Stimulated activated effector memory CD8-positive, alpha-beta T cell treated with anti-CD3 and anti-CD28 coated beads, Interleukin-12 subunit alpha, Interleukin-12 subunit beta, amount 100 ng/mL, for 72 hours (primary cell): ENCODE results near the gene HS3ST1.

ENCODE experiments used
- ATAC-seq: fragments of 150-1000 bp; cut with Tn5 transposase; 2 replicates; pipeline ENCODE4 v1.10.0; 2021
- DNase-seq, 2 donors: peaks; one replicate each; pipeline ENCODE4 v3.0.0; 2021 to 2022; ENCODE audit warnings: low spot score in 2 of 2
- H3K27ac Mint-ChIP-seq: one replicate; pipeline ENCODE4 v1.8.0; 2022; ENCODE audit warnings: mild to moderate bottlenecking, mixed read lengths
- H3K36me3 Mint-ChIP-seq: one replicate; pipeline ENCODE4 v1.8.0; 2022; ENCODE audit warnings: mild to moderate bottlenecking, mixed read lengths
- H3K4me1 Mint-ChIP-seq: one replicate; pipeline ENCODE4 v1.8.0; 2022; ENCODE audit warnings: mixed read lengths
- H3K4me3 Mint-ChIP-seq: one replicate; pipeline ENCODE4 v1.8.0; 2022; ENCODE audit warnings: mild to moderate bottlenecking, mixed read lengths
- H3K9me3 Mint-ChIP-seq: one replicate; pipeline ENCODE4 v1.8.0; 2022; ENCODE audit warnings: mixed read lengths

The HS3ST1 gene

DNA sequence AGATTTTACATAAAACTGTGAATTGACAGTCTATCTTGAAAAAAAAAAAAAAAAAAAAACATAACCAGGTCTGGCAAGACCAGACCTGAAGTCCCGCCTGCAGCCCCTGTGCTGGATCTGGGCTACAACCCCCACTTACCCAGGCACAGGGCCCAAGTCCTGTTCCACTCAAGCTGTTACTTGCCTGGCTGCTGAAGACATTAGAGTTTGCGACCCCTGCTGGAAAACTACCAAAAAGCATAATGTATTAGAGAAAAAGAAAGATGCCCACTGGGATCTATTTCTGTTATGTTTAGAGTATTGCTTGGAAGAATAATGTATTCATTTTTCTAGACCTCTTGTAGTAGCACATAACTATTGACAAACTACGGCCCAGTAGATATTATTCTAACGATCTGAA lies 4.7 kb downstream of the HS3ST1 start:
- H3K9me3 Mint-ChIP-seq = no peaks in the 10 kb centered on the region

DNA sequence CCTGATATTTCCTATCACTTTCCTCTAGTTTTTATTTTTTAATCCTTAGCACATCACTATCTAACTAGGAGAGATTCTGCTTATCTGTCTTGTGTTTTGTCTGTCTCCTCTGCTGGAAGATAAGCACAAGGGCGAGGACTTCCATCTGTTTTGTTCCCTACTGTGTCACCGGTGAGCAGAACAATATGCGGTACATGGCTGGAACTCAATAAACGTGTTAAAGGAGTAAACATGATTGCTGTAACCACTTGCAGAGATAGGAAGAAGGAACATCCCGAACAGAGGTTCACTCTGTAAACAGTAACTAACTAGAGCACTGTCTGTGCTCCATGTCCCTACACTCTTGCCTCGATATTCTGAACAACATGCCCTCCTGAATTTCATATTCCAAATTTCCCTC lies 5.2 kb downstream of the HS3ST1 start:
- no peak for DNase-seq
- Mint-ChIP-seq H3K27ac (no peak overlapping the region), H3K9me3 (no peaks in the 10 kb centered on the region), H3K36me3 (no peaks in the 10 kb centered on the region), H3K4me3 (no peak overlapping the region), H3K4me1 (peaks cover 14% of the 10 kb centered on the region)
- no peak for ATAC-seq

More for the DNA sequence above, 4.7 kb downstream of the HS3ST1 start:
- DNase-seq (no peak), ATAC-seq (no peak)
- peaks cover 14% of the 10 kb centered on the region for H3K4me1 Mint-ChIP-seq
- H3K4me3 Mint-ChIP-seq = no peak overlapping the region
- H3K36me3 Mint-ChIP-seq = no peaks in the 10 kb centered on the region
- no peak overlapping the region for H3K27ac Mint-ChIP-seq

DNA sequence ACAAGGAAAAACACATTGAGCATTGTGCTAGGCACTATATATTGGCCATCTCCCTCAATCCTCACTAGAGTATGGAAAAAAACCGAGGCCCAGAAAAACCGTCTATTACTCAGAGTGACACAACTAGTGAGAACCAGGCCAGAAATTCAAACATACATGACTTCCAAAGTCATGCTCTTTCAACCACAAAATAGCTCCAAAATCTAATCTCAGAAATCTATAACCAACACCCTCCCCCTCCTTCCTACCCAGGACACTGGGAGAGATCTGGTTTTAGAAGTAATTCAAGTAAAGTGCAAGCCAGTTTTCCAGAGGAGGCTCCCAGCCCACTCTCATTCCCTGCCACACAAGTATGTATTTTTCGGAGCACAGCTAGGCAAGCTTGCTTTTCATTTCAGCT lies 7.6 kb downstream of the HS3ST1 start:
- H3K4me1 Mint-ChIP-seq = no peaks in the 10 kb centered on the region
- H3K36me3 Mint-ChIP-seq = no peaks in the 10 kb centered on the region
- H3K4me3 Mint-ChIP-seq = no peak overlapping the region
- DNase-seq = no peak
- H3K27ac Mint-ChIP-seq = no peak overlapping the region
- ATAC-seq = no peak
- no peaks in the 10 kb centered on the region for H3K9me3 Mint-ChIP-seq

DNA sequence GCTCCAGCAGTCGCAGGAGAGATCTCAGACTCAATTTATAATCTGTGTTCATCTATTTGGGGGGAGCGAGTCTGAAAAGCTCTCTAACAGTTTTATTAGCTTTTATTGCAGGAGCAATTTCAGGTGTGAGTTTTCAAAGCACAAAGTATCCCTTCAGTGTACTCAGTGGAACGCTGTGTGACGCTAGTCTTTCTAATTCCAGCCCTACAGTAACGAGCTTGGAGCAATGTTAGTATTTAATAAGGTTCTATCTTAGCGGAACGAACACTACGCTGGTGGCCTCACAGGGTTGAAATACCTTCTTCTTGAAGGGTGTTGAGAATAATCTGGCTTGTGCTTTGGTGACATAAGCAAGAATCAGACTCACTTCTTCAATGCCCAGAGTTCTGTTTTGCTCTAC lies 8.4 kb downstream of the HS3ST1 start:
- DNase-seq = no peak
- no peaks in the 10 kb centered on the region for H3K4me1 Mint-ChIP-seq
- no peak overlapping the region for H3K4me3 Mint-ChIP-seq
- H3K36me3 Mint-ChIP-seq = no peaks in the 10 kb centered on the region
- no peak for ATAC-seq
- H3K27ac Mint-ChIP-seq = no peak overlapping the region
- H3K9me3 Mint-ChIP-seq = no peaks in the 10 kb centered on the region

DNA sequence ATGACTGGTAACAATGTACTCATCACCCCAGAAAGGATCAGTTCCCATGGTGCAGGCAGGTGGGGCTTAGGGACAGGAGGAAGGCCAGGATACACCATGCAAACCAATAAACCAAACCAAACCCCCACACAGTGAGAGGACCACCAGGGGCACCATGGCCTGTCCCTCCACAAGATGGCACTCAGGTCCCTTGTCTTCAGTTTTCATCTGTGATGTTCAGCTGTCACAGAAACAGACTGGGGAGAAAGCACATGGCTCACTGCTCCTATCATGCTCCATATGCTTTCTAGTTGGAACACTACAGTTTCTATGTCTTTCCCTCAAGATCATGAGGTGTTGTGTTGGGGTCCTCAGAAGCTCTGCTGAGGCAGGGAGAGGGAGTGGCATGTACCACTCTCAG lies 10.1 kb downstream of the HS3ST1 start:
- ATAC-seq (peak; percentile 41), DNase-seq (no peak)
- H3K4me3 Mint-ChIP-seq = no peak overlapping the region
- H3K27ac Mint-ChIP-seq = no peak overlapping the region
- no peaks in the 10 kb centered on the region for H3K4me1 Mint-ChIP-seq
- H3K9me3 Mint-ChIP-seq = no peaks in the 10 kb centered on the region
- H3K36me3 Mint-ChIP-seq = no peaks in the 10 kb centered on the region

DNA sequence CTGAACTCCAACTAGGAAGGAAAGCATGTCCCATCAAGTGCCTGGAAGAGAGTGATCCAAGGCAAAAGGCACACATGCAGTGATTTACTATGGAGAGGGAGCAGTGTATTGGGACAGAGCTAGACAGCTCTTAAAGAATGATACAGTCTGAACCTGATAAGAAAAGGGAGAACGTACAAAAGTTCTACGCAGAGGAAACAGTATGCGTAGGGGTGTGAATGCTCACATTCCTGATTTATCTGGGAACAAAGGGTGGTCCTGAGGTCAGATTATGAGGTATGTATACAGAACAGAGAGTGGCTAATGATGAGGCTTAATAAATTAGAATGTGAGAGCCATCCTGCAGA lies 12.0 kb downstream of the HS3ST1 start:
- H3K4me3 Mint-ChIP-seq = no peak overlapping the region
- no peaks in the 10 kb centered on the region for H3K4me1 Mint-ChIP-seq
- ATAC-seq = no peak
- no peak for DNase-seq
- H3K36me3 Mint-ChIP-seq = no peaks in the 10 kb centered on the region
- H3K27ac Mint-ChIP-seq = no peak overlapping the region
- H3K9me3 Mint-ChIP-seq = no peaks in the 10 kb centered on the region

DNA sequence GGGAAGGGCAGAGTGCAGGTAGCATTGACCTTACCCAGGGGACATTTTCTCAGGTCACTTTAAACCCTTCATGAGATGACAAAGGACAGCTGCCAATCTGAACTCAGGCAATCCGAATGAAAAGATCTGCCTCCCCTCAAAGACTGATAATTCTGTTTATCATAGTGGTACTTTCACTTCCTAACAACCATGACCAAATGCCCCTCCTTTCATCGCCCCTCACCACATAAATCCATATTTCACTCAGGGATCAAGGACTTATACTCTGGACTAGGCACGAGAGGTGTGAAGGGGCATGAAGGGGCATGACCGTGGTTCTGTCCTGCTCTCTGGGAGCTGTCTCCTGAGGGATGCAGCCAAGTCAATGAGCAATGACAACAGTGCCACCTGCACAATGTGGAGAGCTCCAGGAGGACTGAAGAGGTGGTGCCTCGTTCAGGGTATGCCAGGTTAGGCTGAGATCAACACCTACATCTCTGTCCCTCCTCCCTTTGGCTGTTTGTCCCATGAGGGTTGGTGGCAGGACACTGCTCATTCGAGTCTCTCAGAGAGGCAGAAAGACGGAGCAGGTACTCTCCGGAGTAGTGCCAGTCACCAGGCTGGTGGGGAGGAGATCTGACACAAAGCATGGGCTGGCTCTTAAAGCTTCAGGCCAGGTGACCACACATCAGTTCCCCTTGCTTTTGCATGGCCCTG lies 12.5 kb downstream of the HS3ST1 start:
- no peaks in the 10 kb centered on the region for H3K36me3 Mint-ChIP-seq
- H3K4me3 Mint-ChIP-seq = no peak overlapping the region
- ATAC-seq = peak; percentile 39
- no peak overlapping the region for H3K27ac Mint-ChIP-seq
- no peak for DNase-seq
- H3K9me3 Mint-ChIP-seq = no peaks in the 10 kb centered on the region
- no peaks in the 10 kb centered on the region for H3K4me1 Mint-ChIP-seq

DNA sequence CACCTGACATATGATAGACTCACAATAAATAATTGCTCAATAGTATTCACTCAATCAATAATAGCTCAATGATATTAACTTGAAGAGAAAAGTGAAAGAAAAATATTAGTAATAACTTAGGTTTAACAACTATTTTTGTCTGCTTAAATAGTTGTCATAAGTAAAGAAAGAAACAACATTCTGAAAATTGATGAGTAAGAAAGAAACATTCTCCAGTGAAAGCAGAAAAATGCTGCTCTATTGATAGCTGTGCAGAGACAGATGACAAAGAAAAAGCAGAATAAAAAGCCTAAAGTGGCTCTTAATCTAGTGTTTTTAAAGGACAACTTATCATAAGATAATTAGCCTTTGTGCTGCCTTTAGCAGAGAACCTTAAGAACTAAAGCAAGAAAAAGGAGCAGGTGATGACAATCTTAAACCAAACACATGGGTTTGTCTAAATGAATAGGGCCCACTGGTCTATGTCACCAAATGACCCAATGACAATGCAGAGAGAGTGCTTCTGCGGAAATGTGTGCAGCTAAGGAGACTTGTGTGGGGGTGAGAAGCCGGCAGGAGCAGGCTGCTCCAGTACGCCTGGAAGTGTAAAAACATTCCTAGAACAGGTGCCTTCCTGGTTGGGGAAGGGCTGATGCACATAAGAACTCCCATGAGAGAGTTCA lies 13.2 kb downstream of the HS3ST1 start:
- DNase-seq = no peak
- Mint-ChIP-seq H3K27ac (no peak overlapping the region), H3K36me3 (no peaks in the 10 kb centered on the region), H3K4me1 (no peaks in the 10 kb centered on the region), H3K4me3 (no peak overlapping the region), H3K9me3 (no peaks in the 10 kb centered on the region)
- ATAC-seq = no peak

DNA sequence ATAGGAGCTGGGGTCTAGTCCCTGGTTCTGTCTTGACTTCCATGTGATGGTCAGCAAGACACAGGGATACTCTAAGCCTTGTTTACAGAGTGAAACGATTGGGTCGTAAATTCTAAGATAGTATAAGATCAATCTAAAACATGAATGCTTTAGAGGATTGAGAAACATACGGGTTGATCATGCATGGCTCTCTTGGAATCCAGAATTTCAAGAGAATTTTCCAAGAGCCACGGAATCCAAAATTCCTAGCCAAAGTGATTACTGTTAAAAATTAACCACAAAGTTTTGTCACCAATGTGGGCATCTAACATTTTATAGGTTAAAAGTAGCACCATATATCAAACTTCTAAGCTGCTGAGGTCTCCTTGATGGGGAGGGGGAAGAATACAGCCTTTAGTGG lies 16.5 kb downstream of the HS3ST1 start:
- Mint-ChIP-seq H3K27ac (no peak overlapping the region), H3K36me3 (no peaks in the 10 kb centered on the region), H3K9me3 (no peaks in the 10 kb centered on the region), H3K4me1 (no peaks in the 10 kb centered on the region), H3K4me3 (no peak overlapping the region)
- ATAC-seq (no peak), DNase-seq (no peak)

DNA sequence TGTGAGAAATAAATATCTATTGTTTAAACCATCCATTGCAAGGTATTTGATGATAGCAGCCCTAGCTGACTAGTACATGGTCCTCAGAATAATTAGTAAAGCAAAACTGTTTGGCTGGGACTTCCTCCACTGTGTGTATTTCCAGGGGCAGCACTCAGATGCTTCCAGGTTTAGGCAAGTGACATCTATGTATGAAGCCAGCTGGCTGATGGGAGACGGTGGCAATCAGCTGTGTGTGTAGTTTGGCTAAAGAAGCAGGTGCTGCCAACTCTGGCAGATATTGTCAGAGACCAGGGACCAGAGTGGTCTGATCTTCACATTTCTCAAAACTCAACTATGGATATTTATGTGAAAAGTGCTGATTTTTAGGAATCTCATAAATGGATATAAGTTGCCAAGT lies 19.1 kb downstream of the HS3ST1 start:
- H3K4me3 Mint-ChIP-seq = no peak overlapping the region
- H3K9me3 Mint-ChIP-seq = no peaks in the 10 kb centered on the region
- DNase-seq (no peak), ATAC-seq (no peak)
- H3K36me3 Mint-ChIP-seq = no peaks in the 10 kb centered on the region
- no peak overlapping the region for H3K27ac Mint-ChIP-seq
- H3K4me1 Mint-ChIP-seq = no peaks in the 10 kb centered on the region

DNA sequence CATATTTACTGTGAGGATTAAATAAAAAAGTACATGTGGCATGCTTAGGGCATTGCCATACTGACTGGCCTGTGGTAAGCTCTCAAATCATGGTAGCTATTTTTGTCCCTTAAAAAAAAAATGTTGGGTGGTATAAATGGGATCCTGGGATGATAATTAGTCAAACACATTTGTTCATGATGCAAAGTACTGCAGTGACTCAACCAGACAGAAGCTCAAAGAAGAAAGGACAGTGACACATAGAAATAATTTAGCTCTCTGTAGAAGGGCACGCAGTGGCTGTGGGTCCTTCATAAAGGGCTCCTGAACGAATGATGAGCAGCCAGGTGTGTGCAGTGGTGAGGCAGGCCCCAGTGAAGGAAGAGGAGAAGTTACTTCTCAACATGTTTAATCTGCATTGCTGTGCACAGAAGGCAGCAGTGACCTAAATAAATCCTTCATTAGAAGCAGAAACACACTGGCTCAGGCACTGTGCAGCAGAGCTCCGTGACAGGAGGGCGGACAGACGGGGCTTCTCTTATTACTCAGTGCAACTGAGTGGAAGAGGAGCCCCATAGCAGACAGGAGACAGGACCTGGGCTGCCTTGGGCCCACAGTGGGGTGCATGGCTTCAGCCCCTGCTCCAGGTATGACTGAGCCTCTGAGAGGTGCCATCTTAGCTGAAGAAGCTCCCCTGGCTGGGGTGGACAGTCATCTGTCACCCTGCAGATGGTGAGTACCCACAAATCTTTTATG lies 20.3 kb downstream of the HS3ST1 start:
- no peaks in the 10 kb centered on the region for H3K9me3 Mint-ChIP-seq
- no peaks in the 10 kb centered on the region for H3K4me1 Mint-ChIP-seq
- H3K36me3 Mint-ChIP-seq = no peaks in the 10 kb centered on the region
- no peak overlapping the region for H3K4me3 Mint-ChIP-seq
- DNase-seq (no peak), ATAC-seq (peak; percentile 55)
- H3K27ac Mint-ChIP-seq = no peak overlapping the region

DNA sequence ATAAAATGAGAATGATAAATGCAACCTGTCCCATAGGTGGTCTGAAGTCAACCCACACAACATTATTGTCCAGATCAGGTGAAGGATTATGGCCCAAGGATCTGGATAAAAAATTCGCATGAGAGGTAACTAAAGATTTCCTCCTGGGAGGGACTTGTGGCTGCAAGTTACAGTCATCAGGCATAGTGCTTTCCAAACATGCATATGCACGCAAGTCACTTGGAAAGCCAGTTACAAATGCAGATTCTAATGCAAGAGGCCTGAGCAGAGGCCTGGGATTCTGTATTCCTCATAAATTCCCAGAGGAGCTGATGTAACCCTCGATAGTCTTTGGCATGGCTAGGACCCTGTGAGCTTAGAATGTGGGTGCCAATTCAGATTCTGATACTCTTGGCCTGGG lies 21.1 kb downstream of the HS3ST1 start:
- Mint-ChIP-seq H3K27ac (no peak overlapping the region), H3K9me3 (no peaks in the 10 kb centered on the region), H3K4me3 (no peak overlapping the region), H3K4me1 (no peaks in the 10 kb centered on the region), H3K36me3 (no peaks in the 10 kb centered on the region)
- no peak for ATAC-seq
- DNase-seq = no peak

DNA sequence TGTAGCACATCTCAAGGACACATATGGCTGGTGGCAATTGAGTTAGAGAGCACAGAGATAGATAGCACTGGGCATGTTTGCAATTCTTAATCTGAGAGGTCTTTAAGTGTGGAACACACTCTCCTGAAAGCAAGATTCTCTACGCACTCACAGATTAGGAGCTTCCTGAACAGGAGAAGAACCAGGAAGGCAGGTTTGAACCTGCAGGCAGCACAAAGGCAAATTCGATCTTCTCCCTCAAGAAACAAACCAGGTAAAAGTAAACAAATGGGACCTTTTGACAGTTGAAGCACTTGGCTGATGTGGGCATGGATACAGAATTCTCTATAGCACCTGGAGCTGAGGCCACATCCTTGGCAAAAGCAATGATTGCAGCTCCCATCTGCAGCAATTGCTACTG lies 24.3 kb downstream of the HS3ST1 start:
- Mint-ChIP-seq H3K27ac (no peak overlapping the region), H3K4me3 (no peak overlapping the region), H3K4me1 (no peaks in the 10 kb centered on the region), H3K36me3 (no peaks in the 10 kb centered on the region), H3K9me3 (no peaks in the 10 kb centered on the region)
- DNase-seq = no peak
- no peak for ATAC-seq

DNA sequence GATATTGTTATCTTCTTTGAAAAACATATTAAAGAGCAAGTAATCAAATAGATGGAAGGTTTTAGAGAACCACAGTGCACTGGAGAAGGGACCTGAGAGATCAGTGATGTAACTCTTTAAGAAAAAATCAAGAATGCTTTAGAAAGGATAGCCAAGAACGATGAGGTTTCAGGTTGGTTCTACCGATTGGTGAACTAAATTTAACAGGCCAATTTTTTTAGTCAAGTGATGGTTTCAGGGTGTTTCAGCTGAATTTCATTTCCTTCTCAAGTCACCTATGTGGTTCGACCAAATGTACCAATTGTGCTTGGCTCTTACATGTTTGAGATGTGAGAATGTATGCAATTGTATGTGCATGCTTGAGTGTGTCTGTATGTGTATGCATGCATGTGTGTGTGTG lies 26.5 kb downstream of the HS3ST1 start:
- no peaks in the 10 kb centered on the region for H3K36me3 Mint-ChIP-seq
- ATAC-seq = no peak
- H3K9me3 Mint-ChIP-seq = no peaks in the 10 kb centered on the region
- no peaks in the 10 kb centered on the region for H3K4me1 Mint-ChIP-seq
- no peak overlapping the region for H3K4me3 Mint-ChIP-seq
- no peak for DNase-seq
- H3K27ac Mint-ChIP-seq = no peak overlapping the region

DNA sequence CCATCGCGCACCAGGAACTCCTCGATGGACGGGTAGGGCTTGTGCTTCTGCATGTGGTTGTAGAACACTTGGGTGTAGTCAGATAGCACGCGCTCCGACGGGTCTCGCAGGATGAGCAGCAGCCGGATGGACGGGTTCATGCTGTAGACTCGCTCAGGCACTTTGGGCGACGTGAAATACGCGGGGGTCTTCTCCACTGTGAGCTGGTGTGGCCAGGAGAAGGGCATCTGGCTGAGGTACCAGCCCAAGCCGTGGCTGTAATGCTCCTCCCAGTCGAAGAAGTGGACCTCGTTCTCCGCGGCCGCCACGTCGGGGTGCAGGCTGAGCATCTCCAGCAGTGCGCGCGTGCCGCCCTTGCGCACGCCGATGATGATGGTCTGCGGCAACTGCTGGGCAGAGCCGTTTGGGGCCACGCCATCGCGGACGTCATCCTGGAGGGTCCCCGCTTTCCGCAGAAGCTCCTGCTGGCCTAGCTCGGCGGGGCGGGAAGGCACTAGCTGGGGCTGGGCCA lies 29.2 kb downstream of the HS3ST1 start:
- Mint-ChIP-seq H3K4me3 (no peak overlapping the region), H3K4me1 (no peaks in the 10 kb centered on the region), H3K9me3 (no peaks in the 10 kb centered on the region), H3K36me3 (no peaks in the 10 kb centered on the region), H3K27ac (no peak overlapping the region)
- ATAC-seq = no peak
- DNase-seq = no peak
